Measurements from ENCODE around the gene PEX12.

PEX12 gene

GRCh38 chr17:35596530-35597233, 18.3 kb upstream of the PEX12 start:
- DNase-seq (ENCODE audit: extremely low read depth, low read depth): no peak
- no peak for TF ChIP-seq CTCF (IDR thresholded peaks at IDR 0.05; ENCODE audit: low read depth, low read length)

- no peak for DNase-seq (ENCODE audit: extremely low read depth, low read depth)
- no peak for TF ChIP-seq CTCF (IDR thresholded peaks at IDR 0.05; ENCODE audit: low read depth, low read length)
Measured at GRCh38 chr17:35596072-35596471, 17.7 kb upstream of the PEX12 start.

- no peak for TF ChIP-seq CTCF (IDR thresholded peaks at IDR 0.05; ENCODE audit: low read depth, low read length)
- DNase-seq (ENCODE audit: extremely low read depth, low read depth): no peak
Measured at GRCh38 chr17:35588196-35588920, 10.0 kb upstream of the PEX12 start.

- no peak for TF ChIP-seq CTCF (IDR thresholded peaks at IDR 0.05; ENCODE audit: low read depth, low read length)
- DNase-seq (ENCODE audit: extremely low read depth, low read depth): peak; percentile 89
Measured at GRCh38 chr17:35587074-35587961, 8.9 kb upstream of the PEX12 start, which contains the start of gene AP2B1. AP2B1 (plus strand) TSS chr17:35587322; CDS start chr17:35594031, 6,709 bp downstream.

- DNase-seq (ENCODE audit: extremely low read depth, low read depth): no peak
- no peak for TF ChIP-seq CTCF (IDR thresholded peaks at IDR 0.05; ENCODE audit: low read depth, low read length)
Measured at GRCh38 chr17:35586569-35587073, 8.2 kb upstream of the PEX12 start.

- no peak for TF ChIP-seq CTCF (IDR thresholded peaks at IDR 0.05; ENCODE audit: low read depth, low read length)
Measured at GRCh38 chr17:35584061-35584460, 5.7 kb upstream of the PEX12 start.

More at GRCh38 chr17:35584061-35584460, 5.7 kb upstream of the PEX12 start:
- no peak for DNase-seq (ENCODE audit: extremely low read depth, low read depth)

All from AG09319 (cell line).